RWPE2 (cell line): ENCODE results near the gene CES2.

ENCODE experiments used
- ATAC-seq: fragments of 200-7000 bp; cut with Tn5 transposase; 3 replicates; pipeline ENCODE4 v1.9.1; 2021; ENCODE audit warnings: low read depth
- DNase-seq: peaks from one replicate; pipeline ENCODE4 v3.0.0-alpha.2; 2020; ENCODE audit warnings: low spot score
- H3K27ac ChIP-seq: fragments of 450-650 bp; 2 replicates; pipeline ENCODE4 v1.5.1; 2017; ENCODE audit warnings: mild to moderate bottlenecking; ENCODE audit not compliant: poor library complexity, severe bottlenecking
- H3K27me3 ChIP-seq: fragments of 250-450 bp; sonication (Bioruptor Pico); 2 replicates; pipeline ENCODE4 v1.5.1; 2021; ENCODE audit warnings: mild to moderate bottlenecking, moderate library complexity; ENCODE audit not compliant: insufficient read depth, poor library complexity, severe bottlenecking
- H3K36me3 ChIP-seq: fragments of 250-450 bp; sonication (Bioruptor Pico); 2 replicates; pipeline ENCODE4 v1.5.1; 2020; ENCODE audit warnings: low read depth, mild to moderate bottlenecking, moderate library complexity
- H3K4me1 ChIP-seq: fragments of 250-450 bp; sonication (Bioruptor Pico); 2 replicates; pipeline ENCODE4 v1.5.1; 2021; ENCODE audit warnings: mild to moderate bottlenecking, moderate library complexity; ENCODE audit not compliant: insufficient read depth, poor library complexity, severe bottlenecking
- H3K4me3 ChIP-seq: fragments of 250-450 bp; sonication (Bioruptor Pico); 2 replicates; pipeline ENCODE4 v1.5.1; 2021; ENCODE audit warnings: mild to moderate bottlenecking, moderate library complexity; ENCODE audit not compliant: severe bottlenecking
- H3K9me3 ChIP-seq: fragments of 250-450 bp; sonication (Bioruptor Pico); 2 replicates; pipeline ENCODE4 v1.5.1; 2021; ENCODE audit warnings: mild to moderate bottlenecking, moderate library complexity; ENCODE audit not compliant: severe bottlenecking
- TF ChIP-seq, protein P1 (sequence below): fragments of 450-650 bp; IDR thresholded peaks from one replicate; pipeline ENCODE4 v1.5.1; 2017; ENCODE audit warnings: mild to moderate bottlenecking, moderate library complexity; ENCODE audit not compliant: poor library complexity, severe bottlenecking

The CES2 gene

GRCh38 chr16:66975302-66975893 is 40.1 kb downstream of the CES2 start:
- DNase-seq (no peak), ATAC-seq (no peak)
- TF ChIP-seq, protein P1, sequence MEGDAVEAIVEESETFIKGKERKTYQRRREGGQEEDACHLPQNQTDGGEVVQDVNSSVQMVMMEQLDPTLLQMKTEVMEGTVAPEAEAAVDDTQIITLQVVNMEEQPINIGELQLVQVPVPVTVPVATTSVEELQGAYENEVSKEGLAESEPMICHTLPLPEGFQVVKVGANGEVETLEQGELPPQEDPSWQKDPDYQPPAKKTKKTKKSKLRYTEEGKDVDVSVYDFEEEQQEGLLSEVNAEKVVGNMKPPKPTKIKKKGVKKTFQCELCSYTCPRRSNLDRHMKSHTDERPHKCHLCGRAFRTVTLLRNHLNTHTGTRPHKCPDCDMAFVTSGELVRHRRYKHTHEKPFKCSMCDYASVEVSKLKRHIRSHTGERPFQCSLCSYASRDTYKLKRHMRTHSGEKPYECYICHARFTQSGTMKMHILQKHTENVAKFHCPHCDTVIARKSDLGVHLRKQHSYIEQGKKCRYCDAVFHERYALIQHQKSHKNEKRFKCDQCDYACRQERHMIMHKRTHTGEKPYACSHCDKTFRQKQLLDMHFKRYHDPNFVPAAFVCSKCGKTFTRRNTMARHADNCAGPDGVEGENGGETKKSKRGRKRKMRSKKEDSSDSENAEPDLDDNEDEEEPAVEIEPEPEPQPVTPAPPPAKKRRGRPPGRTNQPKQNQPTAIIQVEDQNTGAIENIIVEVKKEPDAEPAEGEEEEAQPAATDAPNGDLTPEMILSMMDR, result no peak
- Histone ChIP-seq H3K27ac (no peak overlapping the region), H3K4me3 (no peak overlapping the region), H3K36me3 (no peaks in the 10 kb centered on the region), H3K27me3 (no peaks in the 10 kb centered on the region), H3K9me3 (no peaks in the 10 kb centered on the region), H3K4me1 (peaks cover 16% of the 10 kb centered on the region)

DNA sequence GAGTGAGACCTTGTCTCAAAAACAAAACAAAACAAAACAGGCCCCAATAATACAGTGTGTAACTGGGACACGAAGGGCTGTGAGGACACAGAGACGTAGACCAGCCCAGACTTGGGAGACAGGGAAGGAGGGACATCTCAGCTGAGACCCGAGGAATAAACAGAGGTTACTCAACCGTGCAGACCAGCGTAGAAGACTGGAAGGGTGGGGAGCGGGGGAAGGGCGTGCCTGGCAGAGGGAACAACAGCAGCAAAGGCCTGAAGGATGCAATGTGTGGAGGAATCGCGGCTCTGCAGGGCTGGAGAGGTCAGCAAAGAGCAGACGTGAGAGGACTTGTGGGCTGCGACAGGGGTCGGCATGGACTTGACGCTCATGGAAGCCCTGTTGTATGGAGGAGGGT is 41.4 kb downstream of the CES2 start:
- H3K9me3 ChIP-seq, result no peaks in the 10 kb centered on the region
- DNase-seq (no peak), ATAC-seq (no peak)
- no peak overlapping the region for H3K4me3 ChIP-seq
- TF ChIP-seq, protein P1, result no peak
- peaks cover 4% of the 10 kb centered on the region for H3K4me1 ChIP-seq
- H3K27me3 ChIP-seq, result no peaks in the 10 kb centered on the region
- no peak overlapping the region for H3K27ac ChIP-seq
- no peaks in the 10 kb centered on the region for H3K36me3 ChIP-seq

DNA sequence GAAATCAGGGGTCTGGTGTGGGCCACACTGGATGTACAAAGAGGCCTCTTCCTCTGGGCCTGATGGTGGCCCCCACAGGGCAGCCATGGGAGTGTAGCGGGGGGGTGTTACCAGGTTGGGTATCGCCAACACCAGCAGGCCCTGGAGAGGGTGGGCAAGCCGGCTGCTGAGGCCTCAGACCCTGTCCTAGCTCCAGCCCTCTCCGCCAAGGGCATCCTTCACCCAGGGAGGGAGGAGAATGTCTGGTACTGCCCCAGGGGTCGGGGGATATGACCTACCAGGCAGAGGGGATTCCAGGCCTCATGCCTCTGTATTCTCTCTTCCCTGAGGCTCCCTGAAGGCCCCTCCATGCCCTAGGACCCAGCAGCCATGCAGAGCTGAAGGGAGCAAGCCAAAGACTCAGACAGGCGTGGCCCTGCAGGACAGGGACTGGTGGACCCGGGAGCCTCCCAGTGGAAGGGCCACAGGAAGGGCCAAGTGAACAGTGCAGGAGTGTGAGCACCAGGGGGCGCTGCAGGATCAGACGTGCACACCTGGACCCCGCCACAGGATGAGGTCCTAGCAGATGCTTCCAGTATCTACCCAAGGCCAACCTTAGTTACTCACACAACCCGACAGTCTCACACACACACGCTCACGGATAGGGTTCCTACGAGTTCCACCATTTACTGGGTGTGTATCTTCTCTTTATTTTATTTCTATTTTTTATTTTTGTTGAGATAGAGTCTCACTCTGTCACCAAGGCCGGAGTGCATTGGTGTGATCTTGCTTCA is 42.2 kb downstream of the CES2 start:
- TF ChIP-seq, protein P1, result peak; percentile 96
- Histone ChIP-seq H3K27me3 (no peaks in the 10 kb centered on the region), H3K4me3 (no peak overlapping the region), H3K27ac (no peak overlapping the region), H3K36me3 (no peaks in the 10 kb centered on the region), H3K4me1 (no peaks in the 10 kb centered on the region), H3K9me3 (no peaks in the 10 kb centered on the region)
- ATAC-seq, result peak; percentile 97
- peak; percentile 84 for DNase-seq

DNA sequence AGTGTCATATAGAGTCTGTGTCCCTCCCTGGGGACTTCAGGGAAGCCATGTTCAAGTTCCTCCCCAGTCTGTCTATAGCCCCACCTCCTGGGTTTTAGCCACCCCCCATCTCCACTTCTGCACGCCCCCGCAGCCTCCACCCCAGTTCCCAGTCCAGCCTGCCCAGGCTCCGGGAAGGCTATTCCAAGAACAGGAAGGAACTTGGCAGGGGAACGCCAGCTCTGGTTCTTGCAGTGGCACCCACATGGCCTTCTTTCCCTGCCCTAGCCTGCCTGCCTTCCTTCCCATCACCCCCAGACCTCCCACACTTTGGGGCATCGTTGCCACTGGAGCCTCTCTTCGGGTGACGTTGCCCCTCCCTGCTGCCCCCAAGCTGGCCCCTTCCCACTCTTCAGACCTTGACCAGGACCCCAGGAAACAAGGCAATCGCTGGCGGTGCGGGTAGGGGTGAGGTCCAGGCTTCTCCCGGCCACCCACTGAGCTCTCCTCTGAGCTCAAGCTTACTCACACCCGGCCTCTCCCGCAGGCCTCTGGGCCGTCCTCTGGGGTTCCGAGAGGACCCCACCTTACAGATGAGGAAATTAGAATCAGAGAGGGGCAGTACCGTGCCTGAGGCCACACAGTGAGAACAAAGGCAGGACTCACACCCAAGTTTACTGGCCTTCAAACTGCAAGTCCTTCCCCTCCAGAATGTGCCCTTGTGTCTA is 43.8 kb downstream of the CES2 start:
- TF ChIP-seq, protein P1, result no peak
- H3K27me3 ChIP-seq, result no peaks in the 10 kb centered on the region
- H3K4me1 ChIP-seq, result no peaks in the 10 kb centered on the region
- no peak overlapping the region for H3K4me3 ChIP-seq
- H3K9me3 ChIP-seq, result no peaks in the 10 kb centered on the region
- ATAC-seq (no peak), DNase-seq (no peak)
- H3K27ac ChIP-seq, result no peak overlapping the region
- no peaks in the 10 kb centered on the region for H3K36me3 ChIP-seq
